GM18526 (cell line): ENCODE results near the gene SEMA5A.

Source experiments
- POLR2A ChIP-seq: IDR thresholded peaks from 3 replicates; pipeline ENCODE4 v1.6.1; 2011; ENCODE audit not compliant: insufficient read length; ENCODE audit errors: extremely low read depth

The SEMA5A gene

DNA sequence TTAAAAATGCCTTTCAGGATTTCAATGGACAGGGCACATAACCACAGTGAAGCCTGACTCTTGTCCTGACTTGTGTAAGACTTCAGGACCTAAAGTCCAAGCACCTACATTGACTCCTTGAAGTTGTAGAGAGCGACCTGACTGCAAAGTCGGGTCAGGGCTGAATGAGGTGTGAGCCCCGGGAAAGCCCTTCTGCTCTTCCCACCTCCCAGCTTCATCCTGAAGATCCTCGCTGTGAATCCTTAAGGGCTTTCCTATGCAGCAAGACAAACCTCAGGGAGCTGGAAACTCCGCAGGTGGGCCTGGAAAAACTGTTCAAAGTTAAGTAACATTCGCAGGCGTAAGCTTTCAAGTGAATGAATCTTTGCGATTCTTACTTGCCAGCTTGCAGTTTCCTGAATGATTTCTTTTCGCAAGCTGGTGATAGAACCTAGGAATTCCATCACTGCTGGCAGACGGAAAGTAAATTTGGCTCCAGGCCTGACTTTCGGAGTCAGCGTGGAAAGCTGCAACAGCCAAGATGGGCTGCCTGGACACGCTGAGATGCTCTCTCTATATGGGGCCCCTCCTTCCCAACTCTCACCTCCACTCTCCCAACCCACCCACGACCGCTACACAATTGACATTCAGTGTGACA is 10.9 kb downstream of the SEMA5A start:
- TF ChIP-seq POLR2A = no peak

DNA sequence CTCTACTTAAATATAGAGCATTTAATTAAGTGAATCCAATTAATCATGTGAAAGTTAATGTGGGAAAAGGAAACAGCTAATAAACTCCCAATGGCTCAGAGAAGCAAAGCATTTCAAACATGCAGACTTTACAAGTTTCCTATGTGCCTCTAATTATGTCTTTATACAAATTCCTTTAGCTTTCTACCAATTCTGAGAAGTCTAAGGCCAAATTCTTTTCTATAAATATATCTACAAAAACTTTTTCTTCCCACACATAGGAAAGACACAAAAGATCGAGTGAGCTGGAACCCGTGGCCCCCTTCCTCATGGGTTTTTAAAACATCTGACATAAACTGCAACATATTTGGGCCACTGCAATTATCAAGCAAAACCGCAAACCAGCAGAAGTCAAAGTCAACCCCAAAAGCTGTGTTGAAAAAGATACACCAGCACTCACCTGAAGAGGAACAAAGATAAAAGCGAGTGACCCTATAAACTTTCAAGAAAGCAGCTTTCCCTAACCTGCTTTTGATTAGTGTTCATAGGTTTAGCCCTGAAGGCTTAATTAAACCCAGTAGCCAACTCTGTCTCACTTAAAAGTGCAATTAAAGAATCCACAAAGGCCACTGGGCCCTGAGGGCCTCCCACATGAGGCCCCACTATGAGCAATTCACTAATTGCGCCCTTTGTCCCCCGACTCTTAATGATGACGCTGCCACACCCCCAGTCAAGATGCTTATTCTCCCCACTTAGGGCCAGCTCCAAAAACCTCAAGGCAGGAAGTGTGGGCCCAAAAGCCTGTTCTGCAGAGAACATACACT is 12.1 kb downstream of the SEMA5A start:
- TF ChIP-seq POLR2A = no peak

- no peak for TF ChIP-seq POLR2A
Measured at GRCh38 chr5:9533096-9533495, 12.8 kb downstream of the SEMA5A start.

DNA sequence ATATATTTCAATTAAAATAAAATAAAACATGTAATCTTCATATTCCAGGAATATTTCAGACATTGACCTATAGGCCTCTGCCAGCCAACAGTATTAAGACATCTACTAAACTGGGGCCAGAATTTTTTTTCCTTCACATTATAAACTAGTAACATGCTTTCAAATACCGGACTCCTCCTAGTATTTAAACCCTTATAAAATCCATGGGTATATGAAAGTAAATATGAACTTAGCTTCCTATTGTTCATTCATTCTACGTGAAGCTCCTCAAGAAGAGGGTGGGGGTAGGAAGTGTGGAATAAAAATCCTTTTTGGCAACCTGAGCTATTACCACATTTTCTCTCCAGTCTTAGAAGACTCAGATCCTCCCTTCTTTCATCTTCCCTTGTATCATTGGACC is 16.4 kb downstream of the SEMA5A start:
- TF ChIP-seq POLR2A = no peak

GRCh38 chr5:9529041-9529480 is 16.8 kb downstream of the SEMA5A start:
- TF ChIP-seq POLR2A = no peak

DNA sequence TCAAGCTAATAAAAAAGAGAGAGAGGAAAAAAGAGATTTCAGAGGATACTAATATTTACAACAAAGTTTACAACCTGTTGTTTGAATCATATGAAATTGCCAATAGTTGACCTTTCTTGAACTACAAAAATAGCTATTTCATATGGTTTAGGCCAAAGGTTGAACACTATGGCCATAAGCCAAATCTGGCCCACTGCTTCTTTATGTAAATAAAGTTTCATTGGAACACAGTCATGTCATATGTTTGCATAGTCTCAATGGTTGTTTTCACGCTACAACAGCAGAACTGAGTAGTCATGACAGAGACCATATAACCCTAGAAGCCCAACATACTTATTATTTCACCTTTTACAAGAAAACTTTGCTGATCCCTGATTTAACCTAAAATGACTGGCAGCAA is 20.9 kb downstream of the SEMA5A start:
- TF ChIP-seq POLR2A = no peak

GRCh38 chr5:9523090-9523823 is 22.6 kb downstream of the SEMA5A start:
- no peak for TF ChIP-seq POLR2A

- TF ChIP-seq POLR2A = no peak
Measured at GRCh38 chr5:9519537-9519936, 26.3 kb downstream of the SEMA5A start.

DNA sequence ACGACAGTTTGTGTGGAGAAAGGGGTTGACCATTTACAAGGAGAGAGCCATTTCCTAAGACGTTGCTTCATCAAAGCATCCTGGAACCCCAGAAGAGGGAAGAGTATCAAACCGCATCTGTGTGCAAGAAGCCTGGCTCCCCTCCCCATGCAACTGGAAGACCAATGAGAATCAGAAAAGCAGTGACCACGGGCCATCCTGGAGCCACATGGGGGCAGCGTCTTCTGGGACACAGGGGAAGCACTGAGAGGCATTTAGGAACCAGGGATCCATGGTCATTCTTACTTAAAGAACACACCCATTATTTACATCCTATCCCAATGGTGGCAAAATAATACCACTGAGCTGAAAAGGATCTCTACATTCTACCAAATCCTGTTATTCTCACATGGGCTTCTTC is 29.3 kb downstream of the SEMA5A start:
- no peak for TF ChIP-seq POLR2A

- no peak for TF ChIP-seq POLR2A
Measured at GRCh38 chr5:9515436-9515835, 30.4 kb downstream of the SEMA5A start.

DNA sequence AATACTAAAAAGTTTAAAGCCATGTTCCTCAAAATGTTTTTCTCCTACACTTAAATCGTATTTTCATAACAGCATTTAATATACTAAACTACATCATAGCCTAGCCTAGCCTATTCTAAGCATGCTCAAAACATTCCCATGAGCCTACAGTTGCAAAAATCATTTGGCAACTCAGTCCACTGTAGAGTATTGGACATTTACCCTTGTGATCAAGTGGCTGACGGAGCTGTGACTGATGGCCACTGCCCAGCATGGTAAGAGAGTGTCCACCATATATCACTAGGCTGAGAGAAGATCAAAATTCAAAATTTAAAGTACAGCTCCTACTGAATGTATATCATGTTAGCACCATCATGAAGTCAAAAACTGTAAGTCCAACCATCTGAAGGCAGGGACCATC is 30.9 kb downstream of the SEMA5A start:
- TF ChIP-seq POLR2A = no peak

DNA sequence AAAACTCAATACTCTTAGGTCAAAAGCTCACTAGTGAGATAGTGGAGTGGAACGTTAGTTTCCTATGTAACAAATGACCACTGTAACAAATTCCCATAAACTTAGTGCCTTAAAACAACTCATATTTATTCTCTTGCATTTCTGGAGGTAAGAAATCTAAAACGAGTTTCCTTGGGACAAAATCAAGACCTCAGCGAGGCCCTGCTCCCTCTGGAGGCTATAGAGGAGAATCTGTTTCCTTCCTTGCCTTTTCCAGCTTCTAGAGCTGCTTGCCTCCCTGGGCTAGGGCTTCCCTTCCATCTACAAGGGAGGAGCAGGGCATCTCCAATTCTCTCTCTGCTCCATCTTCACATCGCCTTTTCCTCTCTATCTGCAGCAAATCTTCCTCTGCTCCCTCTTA is 32.0 kb downstream of the SEMA5A start:
- TF ChIP-seq POLR2A = no peak

DNA sequence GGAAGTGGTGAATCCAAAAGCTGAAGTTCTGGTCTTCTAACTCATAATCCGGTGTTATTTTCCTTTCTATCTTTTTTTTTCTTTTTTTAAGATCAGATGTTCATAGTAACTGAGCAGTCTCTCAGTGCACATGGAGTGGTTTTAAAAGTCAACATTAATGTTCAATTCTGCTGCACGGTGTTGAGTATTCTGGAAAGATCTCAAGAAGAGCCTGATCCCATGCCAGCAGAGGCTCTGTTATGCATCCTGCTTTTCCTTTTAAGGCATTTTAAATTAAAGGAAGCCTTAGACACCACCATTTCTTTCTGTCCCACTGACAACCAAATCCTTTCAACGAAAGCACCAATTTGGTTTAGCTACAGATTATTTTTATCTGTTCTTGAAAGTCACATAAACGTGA is 33.4 kb downstream of the SEMA5A start:
- TF ChIP-seq POLR2A = no peak

GRCh38 chr5:9507974-9508373 is 37.9 kb downstream of the SEMA5A start:
- no peak for TF ChIP-seq POLR2A

GRCh38 chr5:9505225-9505624 is 40.6 kb downstream of the SEMA5A start:
- no peak for TF ChIP-seq POLR2A

DNA sequence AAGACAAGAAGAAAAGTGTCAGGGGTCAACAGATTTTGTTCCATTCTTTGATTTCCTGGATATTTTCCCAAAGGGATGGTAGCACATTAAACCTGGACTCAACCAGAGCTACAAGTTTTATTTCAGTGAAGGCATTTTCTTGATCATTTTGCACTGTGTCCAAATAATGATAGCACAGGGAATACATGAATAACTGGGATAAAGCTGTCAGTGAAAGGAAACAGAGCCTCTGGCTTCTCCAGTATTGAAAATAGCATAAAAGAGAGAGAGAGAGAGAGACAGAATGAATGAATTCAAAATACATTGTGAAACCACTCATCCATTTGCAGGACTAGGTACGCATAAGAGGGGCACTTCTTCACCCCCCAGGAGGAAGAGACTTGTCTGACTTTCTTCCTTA is 43.0 kb downstream of the SEMA5A start:
- no peak for TF ChIP-seq POLR2A
